ENCODE measurements around the gene ACTN1.

Gene ACTN1

GRCh38 chr14:68879841-68880575, 99.1 kb downstream of the ACTN1 start:
- Histone ChIP-seq H3K4me1 (ENCODE audit: control insufficient read depth, insufficient read depth, low read length) (no peaks in the 10 kb centered on the region), H3K27ac (ENCODE audit: extremely low read depth, low read depth, low read length) (no peak overlapping the region), H3K4me3 (ENCODE audit: low read depth, low read length) (no peak overlapping the region), H3K9me3 (ENCODE audit: control insufficient read depth, insufficient read depth, low read depth, low read length) (no peaks in the 10 kb centered on the region), H3K36me3 (ENCODE audit: control insufficient read depth in 2 of 2, insufficient read depth in 1 of 2, low read length in 2 of 2) (peaks cover 13 to 86% of the 10 kb centered on the region in 2 experiments; a peak in 2 of 3 replicates)
- POLR2A ChIA-PET = no interaction called here
- CTCF ChIA-PET = no interaction called here
- TF ChIP-seq BCL11A (tag by site-specific recombination; IDR thresholded peaks at IDR 0.05; ENCODE audit: low read depth) = no peak
- no peak for TF ChIP-seq ZNF777 (tag by site-specific recombination; IDR thresholded peaks at IDR 0.05; ENCODE audit: borderline replicate concordance)

- ChIA-PET CTCF (no interaction called here), POLR2A (no interaction called here)
- Histone ChIP-seq H3K27ac (ENCODE audit: extremely low read depth, low read depth, low read length) (no peak overlapping the region), H3K4me1 (ENCODE audit: control insufficient read depth, insufficient read depth, low read length) (no peaks in the 10 kb centered on the region), H3K36me3 (ENCODE audit: control insufficient read depth in 2 of 2, insufficient read depth in 1 of 2, low read length in 2 of 2) (peaks cover 13 to 84% of the 10 kb centered on the region in 2 experiments; a peak in 2 of 3 replicates), H3K4me3 (ENCODE audit: low read depth, low read length) (no peak overlapping the region), H3K9me3 (ENCODE audit: control insufficient read depth, insufficient read depth, low read depth, low read length) (no peaks in the 10 kb centered on the region)
- no peak for TF ChIP-seq ZNF645 (tag by site-specific recombination; IDR thresholded peaks at IDR 0.05)
- TF ChIP-seq, protein P1, sequence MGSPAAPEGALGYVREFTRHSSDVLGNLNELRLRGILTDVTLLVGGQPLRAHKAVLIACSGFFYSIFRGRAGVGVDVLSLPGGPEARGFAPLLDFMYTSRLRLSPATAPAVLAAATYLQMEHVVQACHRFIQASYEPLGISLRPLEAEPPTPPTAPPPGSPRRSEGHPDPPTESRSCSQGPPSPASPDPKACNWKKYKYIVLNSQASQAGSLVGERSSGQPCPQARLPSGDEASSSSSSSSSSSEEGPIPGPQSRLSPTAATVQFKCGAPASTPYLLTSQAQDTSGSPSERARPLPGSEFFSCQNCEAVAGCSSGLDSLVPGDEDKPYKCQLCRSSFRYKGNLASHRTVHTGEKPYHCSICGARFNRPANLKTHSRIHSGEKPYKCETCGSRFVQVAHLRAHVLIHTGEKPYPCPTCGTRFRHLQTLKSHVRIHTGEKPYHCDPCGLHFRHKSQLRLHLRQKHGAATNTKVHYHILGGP (tag by site-specific recombination; IDR thresholded peaks at IDR 0.05) = no peak
- no peak for TF ChIP-seq KLF10 (tag by site-specific recombination; IDR thresholded peaks at IDR 0.05)
- TF ChIP-seq FEZF1 (tag by site-specific recombination; IDR thresholded peaks at IDR 0.05) = no peak
- no peak for TF ChIP-seq ZNF791 (tag by site-specific recombination; IDR thresholded peaks at IDR 0.05)
- no peak for TF ChIP-seq ZNF473 (tag by site-specific recombination; IDR thresholded peaks at IDR 0.05)
- no peak for TF ChIP-seq KLF17 (tag by site-specific recombination; IDR thresholded peaks at IDR 0.05)
- TF ChIP-seq HIC1 (tag by site-specific recombination; IDR thresholded peaks at IDR 0.05) = no peak
- TF ChIP-seq, protein P2, sequence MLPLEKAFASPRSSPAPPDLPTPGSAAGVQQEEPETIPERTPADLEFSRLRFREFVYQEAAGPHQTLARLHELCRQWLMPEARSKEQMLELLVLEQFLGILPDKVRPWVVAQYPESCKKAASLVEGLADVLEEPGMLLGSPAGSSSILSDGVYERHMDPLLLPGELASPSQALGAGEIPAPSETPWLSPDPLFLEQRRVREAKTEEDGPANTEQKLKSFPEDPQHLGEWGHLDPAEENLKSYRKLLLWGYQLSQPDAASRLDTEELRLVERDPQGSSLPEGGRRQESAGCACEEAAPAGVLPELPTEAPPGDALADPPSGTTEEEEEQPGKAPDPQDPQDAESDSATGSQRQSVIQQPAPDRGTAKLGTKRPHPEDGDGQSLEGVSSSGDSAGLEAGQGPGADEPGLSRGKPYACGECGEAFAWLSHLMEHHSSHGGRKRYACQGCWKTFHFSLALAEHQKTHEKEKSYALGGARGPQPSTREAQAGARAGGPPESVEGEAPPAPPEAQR (tag by site-specific recombination; IDR thresholded peaks at IDR 0.05) = no peak
- TF ChIP-seq ZNF26 (tag by site-specific recombination; IDR thresholded peaks at IDR 0.05) = no peak
- no peak for TF ChIP-seq ZFHX2 (tag by site-specific recombination; conservative IDR thresholded peaks at IDR 0.05)
These were observed 99.8 kb downstream of the ACTN1 start for GRCh38 chr14:68879321-68879781.
